Panc1 (cell line): Measurements from ENCODE around the gene ATP11B. TPM values are rescaled to one million over a fixed set of nuclear protein-coding genes. Genes with fewer than 3 reads are reported as not detected.

Experiments used
- ATAC-seq: fragments of 200-7000 bp; cut with Tn5 transposase; 2 replicates; pipeline ENCODE4 v1.9.1; 2020; ENCODE audit warnings: mild to moderate bottlenecking, moderate library complexity
- BruUV-seq: library from RNA; stranded (reverse); fragments of 400-500 nt; replicated peaks from 2 replicates; lab custom pipeline; 2021; lab: Mats Ljungman, UMichigan
- CTCF ChIA-PET: fragments of 300-600 bp; sonication (Branson Sonifier 250); formaldehyde crosslinking; loops from one replicate; lab custom pipeline; 2022; ENCODE audit warnings: antibody characterized with exemption; lab: Charles Lee
- POLR2A ChIA-PET: fragments of 300-600 bp; sonication (Branson Sonifier 250); formaldehyde crosslinking; loops from one replicate; lab custom pipeline; 2022; ENCODE audit warnings: antibody characterized with exemption; lab: Charles Lee
- DNase-seq: peaks from one replicate; pipeline ENCODE4 v3.0.0-alpha.2; 2010; ENCODE audit warnings: low read depth, low spot score
- H3K27ac ChIP-seq: 2 replicates; pipeline ENCODE4 v1.5.1; 2011; ENCODE audit warnings: mild to moderate bottlenecking, low read length, inconsistent platforms
- H3K27me3 ChIP-seq: fragments of 200-500 bp; sonication (Bioruptor generic); 2 replicates; pipeline ENCODE4 v1.6.0; 2014; ENCODE audit warnings: low read length, inconsistent platforms; ENCODE audit not compliant: control insufficient read depth, insufficient read depth
- H3K36me3 ChIP-seq: fragments of 200-500 bp; sonication (Bioruptor generic); 2 replicates; pipeline ENCODE4 v1.5.1; 2014; ENCODE audit warnings: inconsistent platforms, mild to moderate bottlenecking, low read length, moderate library complexity; ENCODE audit not compliant: control insufficient read depth, insufficient read depth
- H3K4me1 ChIP-seq: 2 replicates; pipeline ENCODE4 v1.5.1; 2011; ENCODE audit warnings: inconsistent platforms, mild to moderate bottlenecking, low read length, moderate library complexity; ENCODE audit not compliant: control insufficient read depth, insufficient read depth
- H3K4me3 ChIP-seq, 2 experiments: 2 replicates each; pipeline ENCODE4 v1.5.1; 2011 to 2012; ENCODE audit warnings: low read depth in 2 of 2, low read length in 2 of 2, mild to moderate bottlenecking in 2 of 2, inconsistent platforms in 1 of 2, moderate library complexity in 1 of 2
- H3K9me3 ChIP-seq: fragments of 200-500 bp; sonication (Bioruptor generic); 2 replicates; pipeline ENCODE4 v1.5.1; 2014; ENCODE audit warnings: low read depth, mild to moderate bottlenecking, inconsistent platforms, low read length, moderate library complexity; ENCODE audit not compliant: control insufficient read depth, insufficient read depth
- POLR2AphosphoS5 ChIP-seq: IDR thresholded peaks from 2 replicates; pipeline ENCODE4 v1.6.1; 2012; ENCODE audit warnings: mild to moderate bottlenecking, low read depth, low read length, moderate library complexity
- SIN3A ChIP-seq: IDR thresholded peaks from 2 replicates; pipeline ENCODE4 v1.6.1; 2012; ENCODE audit warnings: low read depth, mild to moderate bottlenecking, low read length, moderate library complexity, borderline replicate concordance; ENCODE audit not compliant: insufficient read depth
- TCF7L2 ChIP-seq: IDR thresholded peaks from 2 replicates; pipeline ENCODE4 v1.6.1; 2011; ENCODE audit warnings: mild to moderate bottlenecking, low read depth, low read length, inconsistent platforms
- in situ Hi-C: cut with HindIII; loops from 2 replicates; pipeline ENCODE4 v1.10.0; 2016; ENCODE audit warnings: low sequenced_read_pairs, low pct_unique_long_range_greater_than_20kb
- intact Hi-C: fragments of 100-400 bp; cut with micrococcal nuclease; formaldehyde crosslinking; loops from one replicate; pipeline ENCODE4 v1.10.0; 2022; ENCODE audit not compliant: unreplicated experiment
- total RNA-seq: library from RNA; stranded (reverse); gene quantifications from one replicate; pipeline ENCODE4 v1.2.1, GENCODE V29; 2021; ENCODE audit not compliant: unreplicated experiment
- TF ChIP-seq, protein P1 (sequence below), 2 experiments: IDR thresholded peaks; 2 replicates each; pipeline ENCODE4 v1.6.1; 2011 to 2012; ENCODE audit warnings: low read depth in 2 of 2, control low read depth in 1 of 2, low read length in 1 of 2, mild to moderate bottlenecking in 1 of 2, moderate library complexity in 1 of 2; ENCODE audit not compliant: insufficient read depth in 1 of 2
- TF ChIP-seq, protein P2 (sequence below): fragments of 450-650 bp; IDR thresholded peaks from 2 replicates; pipeline ENCODE4 v1.5.1; 2017; ENCODE audit warnings: mild to moderate bottlenecking

Gene ATP11B
- total RNA-seq, 1 experiment from 2014 or later = 108 TPM

DNA sequence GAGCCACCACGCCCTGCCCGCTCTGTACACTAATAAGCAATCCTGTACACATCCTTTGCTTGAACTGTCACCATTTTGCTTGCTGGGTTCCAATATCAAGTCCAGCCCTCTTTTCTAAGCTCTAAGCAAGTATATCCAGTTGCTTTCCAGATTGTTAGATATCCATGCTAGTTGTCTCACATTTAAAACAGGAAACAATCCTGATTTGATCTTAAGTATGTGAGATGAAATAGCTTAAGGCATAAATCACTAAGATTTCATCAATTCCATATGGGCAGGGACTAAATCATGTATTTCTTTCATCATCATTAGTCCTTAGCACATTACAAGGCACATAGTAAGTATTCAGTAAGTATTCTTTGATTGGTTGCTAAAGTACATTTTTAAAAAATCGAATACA, 16.2 kb downstream of the ATP11B start:
- H3K27ac ChIP-seq = no peak overlapping the region
- intact Hi-C loops = no loop called here
- no peaks in the 10 kb centered on the region for H3K4me1 ChIP-seq
- in situ Hi-C loops = no loop called here
- H3K36me3 ChIP-seq = no peaks in the 10 kb centered on the region
- no TSS peak for BruUV-seq
- ChIA-PET POLR2A (no interaction called here), CTCF (interaction anchor here (1.0 kb wide), 1 partner anchor 96 kb away, joined by 3 read pairs; no protein-coding TSS in a partner anchor)
- H3K9me3 ChIP-seq = no peaks in the 10 kb centered on the region
- TF ChIP-seq POLR2AphosphoS5 (no peak), TCF7L2 (no peak), SIN3A (no peak)
- TF ChIP-seq, protein P1, sequence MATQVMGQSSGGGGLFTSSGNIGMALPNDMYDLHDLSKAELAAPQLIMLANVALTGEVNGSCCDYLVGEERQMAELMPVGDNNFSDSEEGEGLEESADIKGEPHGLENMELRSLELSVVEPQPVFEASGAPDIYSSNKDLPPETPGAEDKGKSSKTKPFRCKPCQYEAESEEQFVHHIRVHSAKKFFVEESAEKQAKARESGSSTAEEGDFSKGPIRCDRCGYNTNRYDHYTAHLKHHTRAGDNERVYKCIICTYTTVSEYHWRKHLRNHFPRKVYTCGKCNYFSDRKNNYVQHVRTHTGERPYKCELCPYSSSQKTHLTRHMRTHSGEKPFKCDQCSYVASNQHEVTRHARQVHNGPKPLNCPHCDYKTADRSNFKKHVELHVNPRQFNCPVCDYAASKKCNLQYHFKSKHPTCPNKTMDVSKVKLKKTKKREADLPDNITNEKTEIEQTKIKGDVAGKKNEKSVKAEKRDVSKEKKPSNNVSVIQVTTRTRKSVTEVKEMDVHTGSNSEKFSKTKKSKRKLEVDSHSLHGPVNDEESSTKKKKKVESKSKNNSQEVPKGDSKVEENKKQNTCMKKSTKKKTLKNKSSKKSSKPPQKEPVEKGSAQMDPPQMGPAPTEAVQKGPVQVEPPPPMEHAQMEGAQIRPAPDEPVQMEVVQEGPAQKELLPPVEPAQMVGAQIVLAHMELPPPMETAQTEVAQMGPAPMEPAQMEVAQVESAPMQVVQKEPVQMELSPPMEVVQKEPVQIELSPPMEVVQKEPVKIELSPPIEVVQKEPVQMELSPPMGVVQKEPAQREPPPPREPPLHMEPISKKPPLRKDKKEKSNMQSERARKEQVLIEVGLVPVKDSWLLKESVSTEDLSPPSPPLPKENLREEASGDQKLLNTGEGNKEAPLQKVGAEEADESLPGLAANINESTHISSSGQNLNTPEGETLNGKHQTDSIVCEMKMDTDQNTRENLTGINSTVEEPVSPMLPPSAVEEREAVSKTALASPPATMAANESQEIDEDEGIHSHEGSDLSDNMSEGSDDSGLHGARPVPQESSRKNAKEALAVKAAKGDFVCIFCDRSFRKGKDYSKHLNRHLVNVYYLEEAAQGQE (IDR thresholded peaks at IDR 0.05; ENCODE audit: insufficient read depth in 1 of 2, low read depth in 2 of 2, low read length in 1 of 2) = no peak
- TF ChIP-seq, protein P2, sequence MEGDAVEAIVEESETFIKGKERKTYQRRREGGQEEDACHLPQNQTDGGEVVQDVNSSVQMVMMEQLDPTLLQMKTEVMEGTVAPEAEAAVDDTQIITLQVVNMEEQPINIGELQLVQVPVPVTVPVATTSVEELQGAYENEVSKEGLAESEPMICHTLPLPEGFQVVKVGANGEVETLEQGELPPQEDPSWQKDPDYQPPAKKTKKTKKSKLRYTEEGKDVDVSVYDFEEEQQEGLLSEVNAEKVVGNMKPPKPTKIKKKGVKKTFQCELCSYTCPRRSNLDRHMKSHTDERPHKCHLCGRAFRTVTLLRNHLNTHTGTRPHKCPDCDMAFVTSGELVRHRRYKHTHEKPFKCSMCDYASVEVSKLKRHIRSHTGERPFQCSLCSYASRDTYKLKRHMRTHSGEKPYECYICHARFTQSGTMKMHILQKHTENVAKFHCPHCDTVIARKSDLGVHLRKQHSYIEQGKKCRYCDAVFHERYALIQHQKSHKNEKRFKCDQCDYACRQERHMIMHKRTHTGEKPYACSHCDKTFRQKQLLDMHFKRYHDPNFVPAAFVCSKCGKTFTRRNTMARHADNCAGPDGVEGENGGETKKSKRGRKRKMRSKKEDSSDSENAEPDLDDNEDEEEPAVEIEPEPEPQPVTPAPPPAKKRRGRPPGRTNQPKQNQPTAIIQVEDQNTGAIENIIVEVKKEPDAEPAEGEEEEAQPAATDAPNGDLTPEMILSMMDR = no peak
- DNase-seq (no peak), ATAC-seq (no peak)
- no peaks in the 10 kb centered on the region for H3K27me3 ChIP-seq
- no peak overlapping the region for H3K4me3 ChIP-seq

DNA sequence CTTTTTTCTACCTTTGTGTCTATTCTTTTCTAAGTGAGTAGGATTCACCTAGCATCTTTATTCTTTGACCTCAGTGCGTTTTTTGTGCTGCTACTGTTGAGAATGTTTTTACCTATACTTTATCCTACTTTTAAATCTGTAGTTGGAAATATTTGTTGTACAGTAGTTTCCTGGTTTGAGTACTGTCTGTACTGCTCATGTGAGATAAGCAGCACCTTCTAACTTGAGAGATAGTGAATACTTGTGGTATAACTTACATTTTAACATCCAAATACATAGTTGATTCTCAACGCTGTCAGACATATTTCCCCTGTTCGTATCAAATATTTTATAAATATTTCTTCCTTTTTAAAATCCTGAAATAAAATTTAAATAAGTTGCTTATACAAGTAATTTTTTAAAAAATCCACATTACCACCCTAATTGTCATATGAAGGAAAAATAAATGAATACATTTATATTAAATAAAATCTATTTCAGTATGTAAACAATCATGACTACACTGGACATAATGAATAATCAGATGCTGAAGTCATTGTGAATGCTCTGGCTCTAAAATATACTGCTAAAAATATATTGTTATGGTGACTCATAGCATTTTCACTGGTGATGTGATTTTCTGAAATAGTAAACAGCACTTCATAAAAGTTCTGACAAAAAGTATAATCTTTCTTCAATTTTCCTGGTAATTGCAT, 17.4 kb downstream of the ATP11B start:
- ATAC-seq = no peak
- no TSS peak for BruUV-seq
- TF ChIP-seq SIN3A (no peak), TCF7L2 (no peak), POLR2AphosphoS5 (no peak)
- TF ChIP-seq, protein P2 = no peak
- TF ChIP-seq, protein P1 (IDR thresholded peaks at IDR 0.05; ENCODE audit: insufficient read depth in 1 of 2, low read depth in 2 of 2, low read length in 1 of 2) = no peak
- Histone ChIP-seq H3K27ac (no peak overlapping the region), H3K9me3 (no peaks in the 10 kb centered on the region), H3K27me3 (no peaks in the 10 kb centered on the region), H3K36me3 (no peaks in the 10 kb centered on the region), H3K4me3 (no peak overlapping the region), H3K4me1 (peaks cover 3% of the 10 kb centered on the region; the same call in 1 of the 2 replicates)
- CTCF ChIA-PET = no interaction called here
- POLR2A ChIA-PET = no interaction called here
- DNase-seq = no peak
- in situ Hi-C loops = no loop called here
- intact Hi-C loops = no loop called here
